ENCODE data around the gene G6PC3. TPM values are rescaled to one million over a fixed set of nuclear protein-coding genes. Genes with fewer than 3 reads are reported as not detected.

G6PC3 gene
- total RNA-seq, 1 experiment from 2014 or later = 47.0 TPM

- Histone ChIP-seq H3K27me3 (replicated peaks; ENCODE audit: insufficient read depth, low read depth, low read length, poor library complexity) (no peaks in the 10 kb centered on the region), H3K36me3 (ENCODE audit: insufficient read depth, low read length, poor library complexity, severe bottlenecking) (peaks cover 6% of the 10 kb centered on the region), H3K4me1 (ENCODE audit: insufficient read depth, low read length, poor library complexity, severe bottlenecking) (peaks cover 19% of the 10 kb centered on the region), H3K9me3 (ENCODE audit: low read depth, low read length, poor library complexity, severe bottlenecking) (no peaks in the 10 kb centered on the region), H3K4me3 (ENCODE audit: low read depth, low read length, poor library complexity, severe bottlenecking) (no peak overlapping the region), H3K27ac (ENCODE audit: low read depth, low read length, poor library complexity, severe bottlenecking) (no peak overlapping the region)
- no peak for DNase-seq (ENCODE audit: low spot score)
- intact Hi-C loops (cut with micrococcal nuclease; ENCODE audit: unreplicated experiment) = no loop called here
- POLR2A ChIA-PET (ENCODE audit: low non-redundant PET) = no interaction called here
- no TSS peak for BruUV-seq (replicated peaks)
- TF ChIP-seq CTCF (conservative IDR thresholded peaks at IDR 0.05; ENCODE audit: low read depth, low read length) (no peak), EZH2 (IDR thresholded peaks at IDR 0.05; ENCODE audit: borderline replicate concordance, low read depth, low read length, poor library complexity, severe bottlenecking) (no peak)
- CTCF ChIA-PET = no interaction called here
Observed at GRCh38 chr17:44088254-44088653, 17.7 kb downstream of the G6PC3 start.

GRCh38 chr17:44091200-44091997, 20.9 kb downstream of the G6PC3 start:
- no peaks in the 10 kb centered on the region for H3K9me3 ChIP-seq (ENCODE audit: low read depth, low read length, poor library complexity, severe bottlenecking)
- ChIA-PET CTCF (no interaction called here), POLR2A (ENCODE audit: low non-redundant PET) (no interaction called here)
- H3K4me1 ChIP-seq (ENCODE audit: insufficient read depth, low read length, poor library complexity, severe bottlenecking) = peaks cover 36% of the 10 kb centered on the region
- H3K4me3 ChIP-seq (ENCODE audit: low read depth, low read length, poor library complexity, severe bottlenecking) = no peak overlapping the region
- no peak overlapping the region for H3K27ac ChIP-seq (ENCODE audit: low read depth, low read length, poor library complexity, severe bottlenecking)
- BruUV-seq (replicated peaks) = no TSS peak
- no peak for DNase-seq (ENCODE audit: low spot score)
- H3K36me3 ChIP-seq (ENCODE audit: insufficient read depth, low read length, poor library complexity, severe bottlenecking) = peaks cover 3% of the 10 kb centered on the region
- no peaks in the 10 kb centered on the region for H3K27me3 ChIP-seq (replicated peaks; ENCODE audit: insufficient read depth, low read depth, low read length, poor library complexity)
- no peak for TF ChIP-seq EZH2 (IDR thresholded peaks at IDR 0.05; ENCODE audit: borderline replicate concordance, low read depth, low read length, poor library complexity, severe bottlenecking)
- no peak for TF ChIP-seq CTCF (conservative IDR thresholded peaks at IDR 0.05; ENCODE audit: low read depth, low read length)
- intact Hi-C loops (cut with micrococcal nuclease; ENCODE audit: unreplicated experiment) = no loop called here

DNA sequence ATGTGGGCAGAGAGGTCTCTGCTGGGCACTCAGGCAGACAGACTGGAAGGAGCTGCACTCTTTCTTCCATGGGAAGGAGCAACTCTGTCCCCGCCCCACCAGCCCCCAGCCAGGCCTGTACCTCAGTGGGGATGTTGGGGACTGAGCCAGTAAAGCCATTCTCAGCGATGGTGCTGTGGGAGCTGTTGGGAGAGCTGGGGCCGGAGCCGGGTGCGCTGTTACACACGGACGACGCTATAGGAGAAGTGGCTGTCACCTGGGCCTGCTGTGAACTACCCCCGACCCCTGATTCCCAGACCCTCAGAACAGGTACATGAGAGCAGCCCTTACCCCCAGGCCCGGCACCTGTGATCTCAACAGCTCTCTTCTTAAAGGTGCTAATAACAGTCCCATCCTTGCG, 21.5 kb downstream of the G6PC3 start:
- BruUV-seq (replicated peaks) = no TSS peak
- POLR2A ChIA-PET (ENCODE audit: low non-redundant PET) = no interaction called here

More for the DNA sequence above, 21.5 kb downstream of the G6PC3 start:
- no peaks in the 10 kb centered on the region for H3K9me3 ChIP-seq (ENCODE audit: low read depth, low read length, poor library complexity, severe bottlenecking)
- TF ChIP-seq CTCF (conservative IDR thresholded peaks at IDR 0.05; ENCODE audit: low read depth, low read length) (no peak), EZH2 (IDR thresholded peaks at IDR 0.05; ENCODE audit: borderline replicate concordance, low read depth, low read length, poor library complexity, severe bottlenecking) (no peak)
- H3K27me3 ChIP-seq (replicated peaks; ENCODE audit: insufficient read depth, low read depth, low read length, poor library complexity) = no peaks in the 10 kb centered on the region
- H3K27ac ChIP-seq (ENCODE audit: low read depth, low read length, poor library complexity, severe bottlenecking) = no peak overlapping the region
- DNase-seq (ENCODE audit: low spot score) = no peak
- intact Hi-C loops (cut with micrococcal nuclease; ENCODE audit: unreplicated experiment) = no loop called here
- H3K4me1 ChIP-seq (ENCODE audit: insufficient read depth, low read length, poor library complexity, severe bottlenecking) = peaks cover 32% of the 10 kb centered on the region
- H3K36me3 ChIP-seq (ENCODE audit: insufficient read depth, low read length, poor library complexity, severe bottlenecking) = peaks cover 3% of the 10 kb centered on the region
- CTCF ChIA-PET = no interaction called here
- no peak overlapping the region for H3K4me3 ChIP-seq (ENCODE audit: low read depth, low read length, poor library complexity, severe bottlenecking)
